ENCODE measurements around the gene MMP8.

MMP8 gene

DNA sequence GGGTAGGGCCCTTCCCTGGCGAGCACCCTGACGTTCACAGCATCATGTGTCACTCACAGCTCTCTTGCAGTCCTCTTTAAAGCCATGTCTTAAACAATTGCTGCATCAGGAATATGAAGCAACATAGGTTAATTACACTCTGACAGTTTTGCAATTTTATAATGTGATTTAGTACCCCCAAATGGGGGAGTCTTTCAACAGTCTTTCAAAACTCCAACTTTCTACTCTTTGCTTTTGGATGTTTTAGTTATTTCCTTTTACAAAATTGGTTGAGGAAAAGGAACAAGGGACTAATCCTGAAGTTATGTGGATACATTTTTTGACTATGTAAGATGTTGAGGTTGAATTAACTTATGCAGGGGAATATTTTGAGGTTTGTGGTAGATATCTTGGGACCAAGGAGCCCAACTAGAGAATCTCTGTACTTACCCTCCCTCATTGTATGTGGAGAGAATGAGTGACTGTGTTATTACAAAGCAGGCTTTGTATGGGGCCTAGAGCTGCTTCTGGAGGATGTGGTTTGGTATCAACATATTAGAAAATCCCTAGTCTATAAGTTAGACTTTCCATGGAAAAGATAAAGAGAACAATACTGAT, at the start of gene MMP8:
Gene MMP8, minus strand, starts transcription at position 51 of the 597 bp plus-strand sequence. CDS start 99 bp downstream, outside the sequence.
- H3K4me3 ChIP-seq (ENCODE audit: low read depth in 1 of 2, low read length in 2 of 2): no peak within 1 kb of the TSS
- no peaks in the 10 kb centered on the region for H3K4me1 ChIP-seq (ENCODE audit: control insufficient read depth in 1 of 2, insufficient read depth in 2 of 2, low read length in 2 of 2)
- peaks cover 0 to 4% of the 10 kb centered on the region in 2 donors for H3K9me3 ChIP-seq (ENCODE audit: control insufficient read depth in 1 of 2, low read length in 2 of 2)
- no peaks in the 10 kb centered on the region for H3K27me3 ChIP-seq (ENCODE audit: low read depth, low read length)
- no peaks in the 10 kb centered on the region for H3K36me3 ChIP-seq (ENCODE audit: control insufficient read depth in 1 of 2, insufficient read depth in 2 of 2, low read length in 2 of 2)
- no peak within 1 kb of the TSS for H3K27ac ChIP-seq (ENCODE audit: low read length)

GRCh38 chr11:102773386-102773785, 48.6 kb upstream of the MMP8 start:
- no peaks in the 10 kb centered on the region for H3K27me3 ChIP-seq (ENCODE audit: low read depth, low read length)
- no peaks in the 10 kb centered on the region for H3K36me3 ChIP-seq (ENCODE audit: control insufficient read depth in 1 of 2, insufficient read depth in 2 of 2, low read length in 2 of 2)
- H3K4me3 ChIP-seq (ENCODE audit: low read depth in 1 of 2, low read length in 2 of 2): no peak overlapping the region
- H3K9me3 ChIP-seq (ENCODE audit: control insufficient read depth in 1 of 2, low read length in 2 of 2): peaks cover 0 to 3% of the 10 kb centered on the region in 2 donors
- no peaks in the 10 kb centered on the region for H3K4me1 ChIP-seq (ENCODE audit: control insufficient read depth in 1 of 2, insufficient read depth in 2 of 2, low read length in 2 of 2)
- H3K27ac ChIP-seq (ENCODE audit: low read length): no peak overlapping the region

GRCh38 chr11:102771351-102771750, 46.6 kb upstream of the MMP8 start:
- Histone ChIP-seq H3K27ac (ENCODE audit: low read length) (no peak overlapping the region), H3K9me3 (ENCODE audit: control insufficient read depth in 1 of 2, low read length in 2 of 2) (peaks cover 0 to 3% of the 10 kb centered on the region in 2 donors), H3K27me3 (ENCODE audit: low read depth, low read length) (no peaks in the 10 kb centered on the region), H3K4me1 (ENCODE audit: control insufficient read depth in 1 of 2, insufficient read depth in 2 of 2, low read length in 2 of 2) (no peaks in the 10 kb centered on the region), H3K36me3 (ENCODE audit: control insufficient read depth in 1 of 2, insufficient read depth in 2 of 2, low read length in 2 of 2) (no peaks in the 10 kb centered on the region), H3K4me3 (ENCODE audit: low read depth in 1 of 2, low read length in 2 of 2) (no peak overlapping the region)

- H3K4me1 ChIP-seq (ENCODE audit: control insufficient read depth in 1 of 2, insufficient read depth in 2 of 2, low read length in 2 of 2): no peaks in the 10 kb centered on the region
- no peaks in the 10 kb centered on the region for H3K36me3 ChIP-seq (ENCODE audit: control insufficient read depth in 1 of 2, insufficient read depth in 2 of 2, low read length in 2 of 2)
- H3K27ac ChIP-seq (ENCODE audit: low read length): no peak overlapping the region
- peaks cover 0 to 3% of the 10 kb centered on the region in 2 donors for H3K9me3 ChIP-seq (ENCODE audit: control insufficient read depth in 1 of 2, low read length in 2 of 2)
- H3K27me3 ChIP-seq (ENCODE audit: low read depth, low read length): no peaks in the 10 kb centered on the region
- no peak overlapping the region for H3K4me3 ChIP-seq (ENCODE audit: low read depth in 1 of 2, low read length in 2 of 2)
Observed at GRCh38 chr11:102770191-102770590, 45.4 kb upstream of the MMP8 start.

GRCh38 chr11:102767800-102768199, 43.0 kb upstream of the MMP8 start:
- Histone ChIP-seq H3K27ac (ENCODE audit: low read length) (no peak overlapping the region), H3K4me3 (ENCODE audit: low read depth in 1 of 2, low read length in 2 of 2) (no peak overlapping the region), H3K9me3 (ENCODE audit: control insufficient read depth in 1 of 2, low read length in 2 of 2) (no peaks in the 10 kb centered on the region), H3K27me3 (ENCODE audit: low read depth, low read length) (no peaks in the 10 kb centered on the region), H3K36me3 (ENCODE audit: control insufficient read depth in 1 of 2, insufficient read depth in 2 of 2, low read length in 2 of 2) (no peaks in the 10 kb centered on the region), H3K4me1 (ENCODE audit: control insufficient read depth in 1 of 2, insufficient read depth in 2 of 2, low read length in 2 of 2) (no peaks in the 10 kb centered on the region)

DNA sequence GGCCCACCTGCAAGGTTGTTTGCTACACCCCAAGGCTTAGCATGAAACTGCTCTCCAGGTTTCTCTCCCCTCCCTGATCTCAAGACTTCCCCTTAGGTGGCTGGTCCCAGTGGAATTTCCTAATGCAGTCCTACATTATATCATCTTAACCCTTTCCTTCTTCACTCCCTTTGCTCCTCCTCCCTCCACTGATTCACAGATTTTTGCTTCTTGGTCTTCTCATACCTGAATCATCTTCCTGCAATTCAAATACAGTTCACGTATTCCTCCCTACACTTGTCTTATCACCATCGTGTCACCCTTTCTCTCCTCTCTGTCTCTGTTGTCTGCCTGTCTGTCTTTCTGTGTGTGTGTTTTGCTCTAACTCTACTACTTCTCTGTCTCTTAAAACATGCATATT, 38.7 kb upstream of the MMP8 start:
- no peaks in the 10 kb centered on the region for H3K36me3 ChIP-seq (ENCODE audit: control insufficient read depth in 1 of 2, insufficient read depth in 2 of 2, low read length in 2 of 2)
- no peaks in the 10 kb centered on the region for H3K9me3 ChIP-seq (ENCODE audit: control insufficient read depth in 1 of 2, low read length in 2 of 2)
- H3K27ac ChIP-seq (ENCODE audit: low read length): no peak overlapping the region
- H3K4me3 ChIP-seq (ENCODE audit: low read depth in 1 of 2, low read length in 2 of 2): no peak overlapping the region
- H3K27me3 ChIP-seq (ENCODE audit: low read depth, low read length): no peaks in the 10 kb centered on the region
- H3K4me1 ChIP-seq (ENCODE audit: control insufficient read depth in 1 of 2, insufficient read depth in 2 of 2, low read length in 2 of 2): no peaks in the 10 kb centered on the region

GRCh38 chr11:102762361-102762767, 37.6 kb upstream of the MMP8 start:
- Histone ChIP-seq H3K27me3 (ENCODE audit: low read depth, low read length) (no peaks in the 10 kb centered on the region), H3K9me3 (ENCODE audit: control insufficient read depth in 1 of 2, low read length in 2 of 2) (no peaks in the 10 kb centered on the region), H3K27ac (ENCODE audit: low read length) (no peak overlapping the region), H3K36me3 (ENCODE audit: control insufficient read depth in 1 of 2, insufficient read depth in 2 of 2, low read length in 2 of 2) (no peaks in the 10 kb centered on the region), H3K4me3 (ENCODE audit: low read depth in 1 of 2, low read length in 2 of 2) (no peak overlapping the region), H3K4me1 (ENCODE audit: control insufficient read depth in 1 of 2, insufficient read depth in 2 of 2, low read length in 2 of 2) (no peaks in the 10 kb centered on the region)

DNA sequence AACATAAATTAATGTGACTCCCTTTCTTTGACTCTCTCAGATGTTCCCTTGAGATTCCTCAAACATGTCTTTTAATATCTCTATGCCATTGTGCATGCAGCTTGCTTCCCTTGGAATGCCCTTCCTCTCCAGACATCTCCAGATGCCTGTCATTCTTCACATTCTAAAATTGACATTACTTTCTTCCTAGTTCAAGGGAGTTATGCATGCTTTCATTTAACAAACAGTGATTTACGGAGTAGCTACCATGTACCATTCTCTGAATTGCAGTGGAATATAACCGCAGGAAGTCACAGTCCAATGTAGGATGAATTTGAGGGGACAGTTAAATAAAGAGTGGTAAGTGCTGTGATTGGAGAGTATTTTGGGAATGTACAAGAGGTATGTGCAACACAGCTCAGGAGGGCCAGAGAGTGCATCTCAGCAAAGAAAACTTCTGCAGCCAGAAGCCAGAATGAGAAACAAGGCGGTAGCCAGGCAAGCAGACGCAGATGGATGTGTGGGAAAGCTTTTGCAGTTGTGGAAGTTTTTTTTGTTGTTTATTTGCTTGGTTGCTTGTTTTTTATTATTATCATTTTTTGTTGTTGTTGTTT, 37.0 kb upstream of the MMP8 start:
- no peaks in the 10 kb centered on the region for H3K36me3 ChIP-seq (ENCODE audit: control insufficient read depth in 1 of 2, insufficient read depth in 2 of 2, low read length in 2 of 2)
- no peak overlapping the region for H3K27ac ChIP-seq (ENCODE audit: low read length)
- no peak overlapping the region for H3K4me3 ChIP-seq (ENCODE audit: low read depth in 1 of 2, low read length in 2 of 2)
- H3K4me1 ChIP-seq (ENCODE audit: control insufficient read depth in 1 of 2, insufficient read depth in 2 of 2, low read length in 2 of 2): no peaks in the 10 kb centered on the region
- H3K9me3 ChIP-seq (ENCODE audit: control insufficient read depth in 1 of 2, low read length in 2 of 2): no peaks in the 10 kb centered on the region
- no peaks in the 10 kb centered on the region for H3K27me3 ChIP-seq (ENCODE audit: low read depth, low read length)

GRCh38 chr11:102760344-102761035, 35.7 kb upstream of the MMP8 start:
- Histone ChIP-seq H3K9me3 (ENCODE audit: control insufficient read depth in 1 of 2, low read length in 2 of 2) (no peaks in the 10 kb centered on the region), H3K27me3 (ENCODE audit: low read depth, low read length) (no peaks in the 10 kb centered on the region), H3K27ac (ENCODE audit: low read length) (no peak overlapping the region), H3K4me1 (ENCODE audit: control insufficient read depth in 1 of 2, insufficient read depth in 2 of 2, low read length in 2 of 2) (no peaks in the 10 kb centered on the region), H3K4me3 (ENCODE audit: low read depth in 1 of 2, low read length in 2 of 2) (no peak overlapping the region), H3K36me3 (ENCODE audit: control insufficient read depth in 1 of 2, insufficient read depth in 2 of 2, low read length in 2 of 2) (no peaks in the 10 kb centered on the region)

DNA sequence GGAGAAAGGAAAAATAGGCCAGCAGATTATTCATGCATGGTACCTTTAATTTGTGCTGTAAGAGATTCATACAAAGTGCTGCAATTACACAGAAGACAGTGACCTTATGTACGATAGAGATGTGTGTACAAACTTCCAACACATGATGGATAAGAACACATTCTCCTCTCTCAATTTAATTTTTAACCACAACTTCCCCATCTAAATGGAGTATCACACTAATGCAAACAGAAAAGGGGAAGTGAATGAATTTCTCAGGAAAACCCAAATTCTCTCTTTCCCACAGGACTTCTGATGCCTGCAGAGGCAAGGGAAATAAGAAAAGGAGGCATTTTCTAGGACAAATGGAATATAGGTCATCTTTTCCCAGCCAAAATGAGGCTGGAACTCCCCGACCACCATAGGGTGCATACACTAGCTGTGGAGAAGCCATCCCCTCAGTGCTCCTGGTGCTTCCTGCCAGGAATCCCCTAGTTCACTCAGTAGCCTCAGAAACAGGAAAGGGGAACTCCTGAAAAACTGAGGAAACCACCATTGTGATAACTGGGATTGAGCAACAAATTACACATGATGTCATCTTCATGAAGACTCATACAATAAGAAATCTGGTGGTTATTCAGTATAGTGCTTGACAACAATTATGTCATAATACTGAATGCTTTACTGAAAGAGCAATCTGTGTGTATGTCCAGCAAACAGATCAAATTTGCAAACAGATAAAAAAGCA, 33.2 kb upstream of the MMP8 start:
- Histone ChIP-seq H3K27me3 (ENCODE audit: low read depth, low read length) (no peaks in the 10 kb centered on the region), H3K27ac (ENCODE audit: low read length) (no peak overlapping the region), H3K9me3 (ENCODE audit: control insufficient read depth in 1 of 2, low read length in 2 of 2) (no peaks in the 10 kb centered on the region), H3K4me1 (ENCODE audit: control insufficient read depth in 1 of 2, insufficient read depth in 2 of 2, low read length in 2 of 2) (no peaks in the 10 kb centered on the region), H3K4me3 (ENCODE audit: low read depth in 1 of 2, low read length in 2 of 2) (no peak overlapping the region), H3K36me3 (ENCODE audit: control insufficient read depth in 1 of 2, insufficient read depth in 2 of 2, low read length in 2 of 2) (no peaks in the 10 kb centered on the region)

DNA sequence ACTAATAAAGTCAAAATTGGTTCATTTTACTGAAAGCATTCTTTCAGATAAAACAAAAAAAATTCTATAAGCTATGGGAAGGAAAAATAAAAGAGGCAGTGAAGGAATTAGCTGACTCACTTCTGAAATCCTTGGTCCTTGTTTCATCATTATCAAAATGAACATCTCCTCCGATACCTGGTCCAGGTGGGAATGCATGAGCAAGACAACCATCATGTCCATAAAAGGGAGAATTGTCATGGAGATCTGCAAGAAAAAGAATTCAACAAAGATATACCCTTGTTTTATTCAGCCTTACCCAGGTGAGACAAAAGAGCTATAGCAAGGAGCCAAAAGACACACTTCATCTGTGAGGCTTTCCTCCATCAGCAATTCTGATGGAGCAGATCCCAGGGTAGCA, 28.5 kb upstream of the MMP8 start:
- Histone ChIP-seq H3K9me3 (ENCODE audit: control insufficient read depth in 1 of 2, low read length in 2 of 2) (peaks cover 0 to 5% of the 10 kb centered on the region in 2 donors), H3K36me3 (ENCODE audit: control insufficient read depth in 1 of 2, insufficient read depth in 2 of 2, low read length in 2 of 2) (no peaks in the 10 kb centered on the region), H3K4me1 (ENCODE audit: control insufficient read depth in 1 of 2, insufficient read depth in 2 of 2, low read length in 2 of 2) (no peaks in the 10 kb centered on the region), H3K4me3 (ENCODE audit: low read depth in 1 of 2, low read length in 2 of 2) (no peak overlapping the region), H3K27me3 (ENCODE audit: low read depth, low read length) (no peaks in the 10 kb centered on the region), H3K27ac (ENCODE audit: low read length) (no peak overlapping the region)
